Activated CD4-positive, alpha-beta T cell treated with anti-CD3 and anti-CD28 coated beads, Interleukin-2, amount 10 ng/mL, durations not matched to agents 7 days and 5 days (primary cell): ENCODE data around the gene BPIFB6. TPM values are rescaled to one million over a fixed set of nuclear protein-coding genes. Genes with fewer than 3 reads are reported as not detected.

Experiments
- CTCF ChIA-PET: fragments of 350-600 bp; sonication (Branson Sonifier 250); formaldehyde crosslinking; loops from one replicate; lab custom pipeline; 2021; ENCODE audit warnings: antibody characterized with exemption; lab: Charles Lee
- POLR2A ChIA-PET: fragments of 350-600 bp; sonication (Branson Sonifier 250); formaldehyde crosslinking; loops from one replicate; lab custom pipeline; 2021; ENCODE audit warnings: antibody characterized with exemption; lab: Charles Lee
- DNase-seq: peaks from one replicate; pipeline ENCODE4 v3.0.0-alpha.2; 2020
- H3K27ac Mint-ChIP-seq: one replicate; pipeline ENCODE4 v1.8.0; 2021; ENCODE audit warnings: mild to moderate bottlenecking, moderate library complexity, mixed read lengths
- H3K27me3 Mint-ChIP-seq: one replicate; pipeline ENCODE4 v1.8.0; 2021; ENCODE audit warnings: mixed read lengths
- H3K36me3 Mint-ChIP-seq: one replicate; pipeline ENCODE4 v1.8.0; 2021; ENCODE audit warnings: low read depth, mixed read lengths
- H3K4me1 Mint-ChIP-seq: one replicate; pipeline ENCODE4 v1.8.0; 2021; ENCODE audit warnings: mixed read lengths
- H3K4me3 Mint-ChIP-seq: one replicate; pipeline ENCODE4 v1.8.0; 2021; ENCODE audit warnings: mild to moderate bottlenecking, moderate library complexity, mixed read lengths
- H3K9me3 Mint-ChIP-seq: one replicate; pipeline ENCODE4 v1.8.0; 2021; ENCODE audit warnings: mixed read lengths
- total RNA-seq, 2 experiments: library from RNA; stranded (reverse); gene quantifications; one replicate each; pipeline ENCODE4 v1.2.3, GENCODE V29; 2021

BPIFB6 gene
- total RNA-seq, 2 experiments from 2014 or later: not detected

GRCh38 chr20:33014336-33015113, 16.9 kb upstream of the BPIFB6 start:
- Mint-ChIP-seq H3K27ac (no peak overlapping the region), H3K27me3 (no peaks in the 10 kb centered on the region), H3K4me1 (no peaks in the 10 kb centered on the region), H3K36me3 (no peaks in the 10 kb centered on the region), H3K9me3 (no peaks in the 10 kb centered on the region), H3K4me3 (no peak overlapping the region)
- CTCF ChIA-PET: interaction anchor here (0.5 to 0.9 kb wide), 2 partner anchors 38 to 164 kb away, joined by 3 to 4 read pairs; no protein-coding TSS in a partner anchor
- POLR2A ChIA-PET: no interaction called here
- DNase-seq: no peak

DNA sequence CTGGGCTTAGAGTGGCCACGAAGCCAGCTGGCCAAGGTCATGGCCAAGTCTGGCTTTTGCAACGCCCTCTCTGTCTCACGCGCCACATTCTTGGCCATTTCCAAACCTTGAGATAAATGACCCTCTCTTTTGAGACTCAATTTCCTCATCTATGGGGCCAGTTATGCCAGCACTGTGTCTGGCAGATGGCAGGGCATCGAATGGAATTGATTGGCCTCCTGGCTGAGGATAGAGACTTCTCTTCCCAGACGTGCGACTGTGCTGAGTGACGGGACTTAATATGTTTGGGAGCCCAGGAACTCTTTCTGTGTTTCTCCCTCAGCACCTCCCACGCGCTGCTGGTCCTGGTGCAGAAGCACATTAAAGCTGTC, 16.3 kb upstream of the BPIFB6 start:
- Mint-ChIP-seq H3K36me3 (no peaks in the 10 kb centered on the region), H3K9me3 (no peaks in the 10 kb centered on the region), H3K4me3 (no peak overlapping the region), H3K27me3 (no peaks in the 10 kb centered on the region), H3K4me1 (no peaks in the 10 kb centered on the region), H3K27ac (no peak overlapping the region)
- CTCF ChIA-PET: interaction anchor here (0.5 to 0.9 kb wide), 2 partner anchors 39 to 164 kb away, joined by 3 to 4 read pairs; no protein-coding TSS in a partner anchor
- POLR2A ChIA-PET: no interaction called here
- DNase-seq: no peak

DNA sequence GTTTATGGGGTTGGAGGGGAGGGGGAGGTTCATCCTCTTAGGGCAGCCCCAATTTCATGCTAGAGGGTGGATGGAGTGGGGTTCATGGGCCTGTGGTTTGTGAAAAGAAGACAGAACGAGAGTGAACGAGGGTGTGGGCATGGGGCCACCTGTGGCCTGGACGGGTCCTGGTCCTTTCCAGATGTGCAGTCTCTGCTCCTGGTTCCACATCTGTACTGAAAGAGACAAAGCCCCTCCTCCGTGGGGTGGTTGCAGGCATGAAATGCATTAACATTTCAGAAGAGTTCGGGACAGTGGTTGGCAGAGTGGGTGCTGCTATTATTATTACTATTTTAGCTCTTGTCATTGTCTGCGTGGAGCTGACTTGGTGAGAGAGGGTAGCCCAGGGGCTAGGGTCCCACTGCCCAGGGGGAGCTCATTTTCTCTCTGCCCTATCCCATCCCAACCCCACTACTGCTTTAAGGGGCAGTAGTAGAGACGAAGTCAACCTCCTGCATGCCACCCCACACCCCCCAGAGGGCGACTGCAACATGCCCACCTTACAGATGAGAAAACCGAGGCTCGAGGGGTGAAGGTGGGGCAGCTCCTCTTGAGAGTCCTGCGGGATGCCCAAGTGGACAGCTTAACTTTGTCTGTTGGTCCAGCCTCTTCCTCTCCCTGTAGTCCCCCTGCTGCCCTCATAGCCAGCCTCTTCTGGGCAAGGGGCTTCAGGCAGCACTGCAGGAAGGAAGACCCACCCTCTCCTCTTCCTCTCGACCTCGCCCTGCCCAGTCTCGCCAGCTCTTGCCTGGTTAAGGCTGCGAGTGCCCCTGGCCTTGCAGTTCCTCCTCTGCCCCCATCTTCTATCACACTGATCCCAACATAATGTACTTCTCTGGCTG, 15.5 kb upstream of the BPIFB6 start:
- H3K27ac Mint-ChIP-seq: no peak overlapping the region
- no peaks in the 10 kb centered on the region for H3K9me3 Mint-ChIP-seq
- CTCF ChIA-PET: interaction anchor here (0.9 kb wide), 1 partner anchor 40 kb away, joined by 3 read pairs; no protein-coding TSS in a partner anchor

GRCh38 chr20:33016581-33017109, 14.8 kb upstream of the BPIFB6 start:
- Mint-ChIP-seq H3K4me3 (no peak overlapping the region), H3K36me3 (no peaks in the 10 kb centered on the region), H3K9me3 (no peaks in the 10 kb centered on the region), H3K4me1 (no peaks in the 10 kb centered on the region), H3K27ac (no peak overlapping the region), H3K27me3 (no peaks in the 10 kb centered on the region)
- DNase-seq: no peak
- ChIA-PET POLR2A (no interaction called here), CTCF (no interaction called here)

More for the DNA sequence above, 15.5 kb upstream of the BPIFB6 start:
- DNase-seq: no peak
- POLR2A ChIA-PET: no interaction called here
- Mint-ChIP-seq H3K27me3 (no peaks in the 10 kb centered on the region), H3K36me3 (no peaks in the 10 kb centered on the region), H3K4me3 (no peak overlapping the region), H3K4me1 (no peaks in the 10 kb centered on the region)

- Mint-ChIP-seq H3K9me3 (no peaks in the 10 kb centered on the region), H3K36me3 (no peaks in the 10 kb centered on the region), H3K4me3 (no peak overlapping the region), H3K4me1 (no peaks in the 10 kb centered on the region), H3K27me3 (no peaks in the 10 kb centered on the region), H3K27ac (no peak overlapping the region)
- CTCF ChIA-PET: interaction anchor here (0.6 to 1.7 kb wide), 2 partner anchors 17 to 208 kb away, joined by 3 read pairs; no protein-coding TSS in a partner anchor
- POLR2A ChIA-PET: no interaction called here
- DNase-seq: no peak
Measured at GRCh38 chr20:33017542-33017941, 13.9 kb upstream of the BPIFB6 start.

- H3K27ac Mint-ChIP-seq: no peak overlapping the region
- CTCF ChIA-PET: interaction anchor here (0.6 to 1.7 kb wide), 3 partner anchors 18 to 208 kb away, joined by 3 read pairs; no protein-coding TSS in a partner anchor
- H3K4me3 Mint-ChIP-seq: no peak overlapping the region
- no peak for DNase-seq
- H3K4me1 Mint-ChIP-seq: no peaks in the 10 kb centered on the region
- H3K27me3 Mint-ChIP-seq: no peaks in the 10 kb centered on the region
- no peaks in the 10 kb centered on the region for H3K9me3 Mint-ChIP-seq
- POLR2A ChIA-PET: no interaction called here
- H3K36me3 Mint-ChIP-seq: no peaks in the 10 kb centered on the region
Measured at GRCh38 chr20:33018169-33018931, 13.1 kb upstream of the BPIFB6 start.

DNA sequence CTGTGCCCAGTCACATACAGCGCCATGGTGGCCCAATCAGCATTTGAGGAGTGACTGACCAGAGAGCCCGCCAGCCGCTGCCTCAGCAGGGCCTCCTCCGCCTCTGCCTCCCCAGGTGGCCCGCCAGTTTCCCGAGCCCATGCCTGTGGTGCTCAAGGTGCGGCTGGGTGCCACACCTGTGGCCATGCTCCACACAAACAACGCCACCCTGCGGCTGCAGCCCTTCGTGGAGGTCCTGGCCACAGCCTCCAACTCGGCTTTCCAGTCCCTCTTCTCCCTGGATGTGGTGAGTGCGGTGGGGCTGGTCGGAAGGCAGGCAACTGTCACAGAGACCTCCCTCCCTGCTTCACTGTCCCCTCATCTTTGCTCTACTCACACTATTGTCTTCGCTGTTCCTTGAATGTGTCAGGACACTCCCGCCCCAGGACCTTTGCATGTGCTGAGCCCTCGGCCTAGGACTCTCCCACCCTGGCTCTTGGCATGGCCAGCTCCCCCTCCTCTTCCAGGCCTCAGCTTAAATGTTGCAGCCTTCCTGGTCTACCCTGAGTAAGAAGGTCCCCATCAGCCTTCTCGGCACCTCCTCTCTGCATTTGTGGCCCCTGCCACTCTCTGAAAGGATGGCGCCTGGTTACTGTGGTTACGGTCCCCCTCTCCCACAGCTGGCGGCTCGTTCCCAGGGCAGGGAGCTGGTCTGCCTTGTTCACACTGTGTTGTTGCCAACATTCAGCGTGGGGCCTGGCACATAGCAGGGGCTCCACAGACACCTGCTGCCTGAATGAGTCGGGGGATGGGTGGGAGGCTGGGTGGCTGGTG, 11.8 kb upstream of the BPIFB6 start:
- H3K27me3 Mint-ChIP-seq: no peaks in the 10 kb centered on the region
- H3K4me3 Mint-ChIP-seq: no peak overlapping the region
- H3K9me3 Mint-ChIP-seq: no peaks in the 10 kb centered on the region
- no peaks in the 10 kb centered on the region for H3K4me1 Mint-ChIP-seq
- ChIA-PET CTCF (interaction anchor here (0.6 to 1.7 kb wide), 2 partner anchors 19 to 324 kb away, joined by 3 read pairs; no protein-coding TSS in a partner anchor), POLR2A (no interaction called here)
- DNase-seq: no peak
- H3K27ac Mint-ChIP-seq: no peak overlapping the region
- no peaks in the 10 kb centered on the region for H3K36me3 Mint-ChIP-seq

GRCh38 chr20:33020278-33021161, 10.9 kb upstream of the BPIFB6 start:
- POLR2A ChIA-PET: no interaction called here
- no peaks in the 10 kb centered on the region for H3K4me1 Mint-ChIP-seq
- no peak overlapping the region for H3K4me3 Mint-ChIP-seq
- no peak for DNase-seq
- H3K36me3 Mint-ChIP-seq: no peaks in the 10 kb centered on the region
- CTCF ChIA-PET: interaction anchor here (0.6 kb wide), 1 partner anchor 325 kb away, joined by 3 read pairs; no protein-coding TSS in a partner anchor
- no peaks in the 10 kb centered on the region for H3K27me3 Mint-ChIP-seq
- no peak overlapping the region for H3K27ac Mint-ChIP-seq
- H3K9me3 Mint-ChIP-seq: no peaks in the 10 kb centered on the region

DNA sequence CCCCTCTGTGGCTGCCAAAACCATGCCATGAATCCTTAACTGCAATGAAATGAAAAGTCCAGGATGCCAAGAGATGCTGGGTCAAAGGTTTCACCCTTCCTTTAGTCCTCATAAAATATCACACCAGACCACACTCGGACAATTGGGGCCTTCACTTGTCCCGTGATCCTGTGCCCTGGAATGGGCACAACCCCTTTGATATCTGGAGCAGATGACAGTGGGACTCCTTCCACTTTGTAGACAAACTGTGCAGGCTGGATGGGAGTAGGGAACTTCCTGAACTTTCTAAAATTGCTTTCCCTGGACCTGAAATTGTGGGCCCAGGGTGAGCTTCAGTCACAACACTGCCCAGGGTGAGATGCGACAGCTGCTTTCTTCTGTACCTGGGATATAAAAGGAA, 9.6 kb upstream of the BPIFB6 start:
- ChIA-PET POLR2A (no interaction called here), CTCF (no interaction called here)
- Mint-ChIP-seq H3K27ac (no peak overlapping the region), H3K36me3 (no peaks in the 10 kb centered on the region), H3K4me3 (no peak overlapping the region), H3K4me1 (no peaks in the 10 kb centered on the region), H3K27me3 (no peaks in the 10 kb centered on the region), H3K9me3 (no peaks in the 10 kb centered on the region)
- DNase-seq: no peak

- Mint-ChIP-seq H3K27me3 (no peaks in the 10 kb centered on the region), H3K9me3 (no peaks in the 10 kb centered on the region), H3K4me1 (no peaks in the 10 kb centered on the region), H3K36me3 (no peaks in the 10 kb centered on the region), H3K27ac (no peak overlapping the region), H3K4me3 (no peak overlapping the region)
- ChIA-PET CTCF (no interaction called here), POLR2A (no interaction called here)
- DNase-seq: no peak
Measured at GRCh38 chr20:33022289-33022688, 9.2 kb upstream of the BPIFB6 start.
